Hematopoietic multipotent progenitor cell treated with erythropoietin and hydrocortisone succinate and interleukin-3 and kit ligand, for 15 days (in vitro differentiated cells): ENCODE measurements around the gene FAM180A.

Experiments used
- DNase-seq: peaks from one replicate; pipeline ENCODE4 v3.0.0-alpha.2; 2015; ENCODE audit warnings: low spot score

Gene FAM180A

DNA sequence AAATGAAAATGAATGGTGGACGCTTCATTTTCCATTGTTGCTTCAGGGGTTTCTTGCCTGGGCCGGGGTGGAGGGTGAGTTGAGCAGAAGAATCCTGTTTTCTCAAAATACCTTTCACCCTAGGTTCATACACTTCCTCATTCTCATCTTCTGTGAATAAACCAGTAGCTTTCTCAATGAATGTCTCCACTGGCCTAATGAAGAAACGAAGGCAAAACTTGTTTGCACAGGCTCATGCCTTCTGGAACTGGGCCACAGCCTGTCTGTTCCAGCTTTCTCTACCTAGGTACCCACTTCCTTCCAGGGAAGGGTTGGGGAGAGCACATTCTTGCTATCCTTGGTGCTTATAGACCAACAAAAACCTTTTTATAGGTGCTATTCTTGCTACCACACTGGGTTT lies 65.0 kb downstream of the FAM180A start:
- no peak for DNase-seq

GRCh38 chr7:135682191-135682590 lies 66.4 kb downstream of the FAM180A start:
- DNase-seq = no peak

DNA sequence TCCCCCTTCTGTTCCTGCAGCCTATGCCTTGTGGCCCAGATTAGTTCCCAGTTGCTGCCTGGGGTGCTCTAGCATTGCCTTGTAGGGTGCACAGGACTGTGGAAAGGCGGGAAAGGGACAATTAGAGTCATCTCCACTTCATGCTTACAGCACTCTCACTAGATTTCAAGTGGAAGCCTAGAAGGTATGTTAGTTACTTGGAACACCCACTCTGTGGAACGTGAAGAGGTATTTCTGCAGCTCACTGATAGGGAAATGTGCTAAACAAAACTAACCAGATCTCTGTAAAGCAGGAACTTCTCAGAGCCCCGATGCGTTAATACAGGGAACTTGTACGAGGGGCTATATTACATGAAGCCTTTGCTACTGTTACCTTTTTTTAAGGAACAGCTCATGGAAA lies 66.9 kb downstream of the FAM180A start:
- peak; percentile 39 for DNase-seq
